Mesendoderm (in vitro differentiated cells): ENCODE data around the gene POLR1B.

ENCODE experiments used
- DNase-seq: peaks from one replicate; pipeline ENCODE4 v3.0.0; 2013
- H2AK5ac ChIP-seq: 2 replicates; pipeline ENCODE4 v1.6.1; 2013; ENCODE audit warnings: low read length, inconsistent platforms
- H2BK120ac ChIP-seq: 2 replicates; pipeline ENCODE4 v1.6.1; 2013; ENCODE audit warnings: low read depth, mild to moderate bottlenecking, low read length, moderate library complexity, mixed read lengths
- H2BK15ac ChIP-seq: replicated peaks from 2 replicates; pipeline ENCODE4 v1.6.1; 2013; ENCODE audit warnings: low read depth, mild to moderate bottlenecking, moderate library complexity
- H2BK5ac ChIP-seq: 2 replicates; pipeline ENCODE4 v1.6.1; 2013; ENCODE audit warnings: low read length, inconsistent platforms
- H3K18ac ChIP-seq: 2 replicates; pipeline ENCODE4 v1.6.1; 2013; ENCODE audit warnings: mild to moderate bottlenecking, low read length, mixed read lengths
- H3K23ac ChIP-seq: one replicate; pipeline ENCODE4 v1.6.1; 2013; ENCODE audit warnings: low read length
- H3K27ac ChIP-seq: 2 replicates; pipeline ENCODE4 v1.5.1; 2013; ENCODE audit warnings: low read depth, mild to moderate bottlenecking, inconsistent platforms, low read length, moderate library complexity
- H3K27me3 ChIP-seq: 2 replicates; pipeline ENCODE4 v1.6.1; 2013; ENCODE audit warnings: low read length, control low read depth, mild to moderate bottlenecking, inconsistent platforms; ENCODE audit not compliant: insufficient read depth, poor library complexity
- H3K36me3 ChIP-seq: 2 replicates; pipeline ENCODE4 v1.6.1; 2013; ENCODE audit warnings: low read length, inconsistent platforms; ENCODE audit not compliant: control insufficient read depth, insufficient read depth
- H3K4ac ChIP-seq: one replicate; pipeline ENCODE4 v1.6.1; 2013; ENCODE audit warnings: low read depth, mild to moderate bottlenecking, low read length, moderate library complexity
- H3K4me1 ChIP-seq: 2 replicates; pipeline ENCODE4 v1.6.1; 2013; ENCODE audit warnings: low read depth, low read length, inconsistent platforms; ENCODE audit not compliant: control insufficient read depth
- H3K4me2 ChIP-seq: 2 replicates; pipeline ENCODE4 v1.6.1; 2013; ENCODE audit warnings: low read length
- H3K4me3 ChIP-seq: 2 replicates; pipeline ENCODE4 v1.5.1; 2013; ENCODE audit warnings: mild to moderate bottlenecking, low read length
- H3K56ac ChIP-seq: one replicate; pipeline ENCODE4 v1.6.1; 2013; ENCODE audit warnings: low read length
- H3K79me1 ChIP-seq: 2 replicates; pipeline ENCODE4 v1.6.1; 2013; ENCODE audit warnings: low read length, inconsistent platforms
- H3K79me2 ChIP-seq: 2 replicates; pipeline ENCODE4 v1.6.1; 2013; ENCODE audit warnings: mild to moderate bottlenecking, low read length; ENCODE audit not compliant: control insufficient read depth, insufficient read depth
- H3K9ac ChIP-seq: 2 replicates; pipeline ENCODE4 v1.6.1; 2013; ENCODE audit warnings: low read length, inconsistent platforms
- H4K5ac ChIP-seq: one replicate; pipeline ENCODE4 v1.6.1; 2013; ENCODE audit warnings: low read length
- H4K8ac ChIP-seq: one replicate; pipeline ENCODE4 v1.6.1; 2013; ENCODE audit warnings: low read depth, mild to moderate bottlenecking, control low read depth, low read length, moderate library complexity
- WGBS: extraction: QIAGEN DNeasy Blood & Tissue Kit; methylation state at CpG from one replicate; pipeline ENCODE4 v1.1.7; 2013; ENCODE audit warnings: low lambda C conversion rate, missing lambda C conversion rate; ENCODE audit not compliant: insufficient coverage; ENCODE audit errors: extremely low coverage; 5-methylcytosine and 5-hydroxymethylcytosine counted together

Gene POLR1B

GRCh38 chr2:112621790-112622527 lies 79.7 kb downstream of the POLR1B start:
- no peak overlapping the region for H2AK5ac ChIP-seq
- H2BK15ac ChIP-seq: no peak overlapping the region
- H3K36me3 ChIP-seq: no peaks in the 10 kb centered on the region
- no peak overlapping the region for H3K4ac ChIP-seq
- peak overlapping the region; percentile 56 for H3K23ac ChIP-seq
- no peaks in the 10 kb centered on the region for H3K4me1 ChIP-seq
- no peak overlapping the region for H3K27ac ChIP-seq
- H3K9ac ChIP-seq: no peak overlapping the region
- no peak overlapping the region for H4K5ac ChIP-seq
- no peaks in the 10 kb centered on the region for H3K79me2 ChIP-seq
- no peak overlapping the region for H2BK5ac ChIP-seq
- H2BK120ac ChIP-seq: no peak overlapping the region
- H3K18ac ChIP-seq: no peak overlapping the region
- no CpG with 5 or more reads among the region's 22 CpGs for WGBS
- no peak for DNase-seq
- H3K56ac ChIP-seq: no peak overlapping the region
- H3K79me1 ChIP-seq: no peaks in the 10 kb centered on the region
- no peak overlapping the region for H3K4me2 ChIP-seq
- H4K8ac ChIP-seq: no peak overlapping the region
- no peak overlapping the region for H3K4me3 ChIP-seq
- no peaks in the 10 kb centered on the region for H3K27me3 ChIP-seq

DNA sequence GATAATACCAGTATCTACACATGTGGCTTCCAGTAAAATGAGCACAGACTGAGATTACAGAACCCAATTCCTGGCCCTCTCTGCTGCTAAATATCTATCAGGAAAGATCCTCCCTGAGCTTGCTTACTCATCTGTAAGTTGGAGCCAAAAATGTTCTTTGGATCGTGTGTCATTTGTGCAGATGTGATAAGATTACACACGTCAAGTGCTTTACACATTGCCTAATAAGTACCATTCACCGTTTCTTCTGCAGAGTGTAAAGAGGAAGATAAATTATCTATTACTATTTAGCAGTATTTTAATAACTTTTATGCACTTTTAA lies 80.2 kb downstream of the POLR1B start:
- H2AK5ac ChIP-seq: no peak overlapping the region
- H3K4me1 ChIP-seq: no peaks in the 10 kb centered on the region
- no CpG with 5 or more reads among the region's 3 CpGs for WGBS

DNA sequence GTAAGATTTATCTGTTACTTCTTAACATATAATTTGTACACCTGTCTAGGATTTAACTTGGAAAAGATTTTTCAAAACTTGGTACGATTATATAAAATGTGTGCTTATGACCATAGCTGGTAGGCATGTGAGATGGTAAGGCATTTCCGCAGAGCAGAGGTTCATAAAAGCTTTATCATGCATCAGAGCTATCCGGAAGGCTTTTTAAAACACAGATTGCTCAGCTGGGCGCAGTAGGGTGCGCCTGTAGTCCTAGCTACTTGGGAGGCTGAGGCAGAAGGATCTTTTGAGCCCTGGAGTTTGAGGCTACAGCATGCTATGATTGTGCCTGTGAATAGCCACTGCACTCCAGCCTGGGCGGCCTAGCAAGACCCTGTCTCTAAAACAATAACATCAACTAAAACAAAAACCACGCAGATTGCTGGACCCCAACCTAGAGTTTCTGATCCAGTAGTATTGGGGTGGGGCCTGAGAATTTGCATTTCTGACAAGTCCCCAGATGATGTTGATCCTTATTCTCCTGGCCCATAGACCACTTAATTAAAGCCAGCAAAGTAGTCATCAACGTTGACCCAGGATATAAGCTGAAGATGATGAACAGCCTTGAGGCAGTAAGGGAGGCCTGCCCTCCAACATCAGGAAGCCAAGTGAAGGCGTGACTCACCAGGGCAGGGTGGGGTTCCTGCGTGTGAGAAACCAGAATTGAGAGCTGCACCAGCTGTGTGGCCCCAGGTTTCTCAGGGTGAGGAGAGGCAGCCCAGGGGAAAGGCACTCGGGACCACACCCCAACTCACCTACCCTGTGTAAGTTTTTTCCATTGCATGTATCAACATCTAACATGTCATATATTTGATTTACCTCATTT lies 81.9 kb downstream of the POLR1B start:
- no peak overlapping the region for H4K8ac ChIP-seq
- no peak overlapping the region for H3K23ac ChIP-seq
- no peak for DNase-seq
- no peak overlapping the region for H2BK15ac ChIP-seq
- H3K56ac ChIP-seq: no peak overlapping the region
- H3K9ac ChIP-seq: no peak overlapping the region
- H3K4ac ChIP-seq: no peak overlapping the region
- H2BK120ac ChIP-seq: no peak overlapping the region
- no CpG with 5 or more reads among the region's 11 CpGs for WGBS
- H3K27ac ChIP-seq: no peak overlapping the region
- H3K4me3 ChIP-seq: no peak overlapping the region
- H3K79me2 ChIP-seq: no peaks in the 10 kb centered on the region
- H3K36me3 ChIP-seq: no peaks in the 10 kb centered on the region
- no peaks in the 10 kb centered on the region for H3K79me1 ChIP-seq
- H3K18ac ChIP-seq: no peak overlapping the region
- H2AK5ac ChIP-seq: no peak overlapping the region
- no peaks in the 10 kb centered on the region for H3K4me1 ChIP-seq
- no peak overlapping the region for H4K5ac ChIP-seq
- H2BK5ac ChIP-seq: no peak overlapping the region
- no peak overlapping the region for H3K4me2 ChIP-seq
- no peaks in the 10 kb centered on the region for H3K27me3 ChIP-seq

More for the DNA sequence above, 80.2 kb downstream of the POLR1B start:
- H3K18ac ChIP-seq: no peak overlapping the region
- no peak overlapping the region for H2BK120ac ChIP-seq
- no peak overlapping the region for H2BK5ac ChIP-seq
- no peak for DNase-seq
- H2BK15ac ChIP-seq: no peak overlapping the region
- no peak overlapping the region for H4K8ac ChIP-seq
- H3K27me3 ChIP-seq: no peaks in the 10 kb centered on the region
- no peak overlapping the region for H4K5ac ChIP-seq
- H3K4ac ChIP-seq: no peak overlapping the region
- no peak overlapping the region for H3K4me3 ChIP-seq
- H3K56ac ChIP-seq: no peak overlapping the region
- no peaks in the 10 kb centered on the region for H3K36me3 ChIP-seq
- H3K79me2 ChIP-seq: no peaks in the 10 kb centered on the region
- no peaks in the 10 kb centered on the region for H3K79me1 ChIP-seq
- H3K4me2 ChIP-seq: no peak overlapping the region
- H3K23ac ChIP-seq: peak overlapping the region; percentile 56
- H3K9ac ChIP-seq: no peak overlapping the region
- no peak overlapping the region for H3K27ac ChIP-seq

- WGBS: no CpG with 5 or more reads among the region's 7 CpGs
- Histone ChIP-seq H3K23ac (no peak overlapping the region), H2BK120ac (no peak overlapping the region), H3K4me2 (no peak overlapping the region), H3K79me1 (no peaks in the 10 kb centered on the region), H3K18ac (no peak overlapping the region), H4K5ac (no peak overlapping the region), H3K56ac (no peak overlapping the region), H3K9ac (no peak overlapping the region), H3K4me1 (peaks cover 7% of the 10 kb centered on the region), H3K27me3 (no peaks in the 10 kb centered on the region), H3K4me3 (no peak overlapping the region), H3K27ac (no peak overlapping the region), H3K36me3 (no peaks in the 10 kb centered on the region), H2BK15ac (no peak overlapping the region), H4K8ac (no peak overlapping the region), H2AK5ac (no peak overlapping the region), H3K79me2 (no peaks in the 10 kb centered on the region), H3K4ac (no peak overlapping the region), H2BK5ac (no peak overlapping the region)
- no peak for DNase-seq
Observed at GRCh38 chr2:112625474-112626114, 83.3 kb downstream of the POLR1B start.

- Histone ChIP-seq H3K4me1 (peaks cover 12% of the 10 kb centered on the region), H3K4ac (no peak overlapping the region), H3K9ac (no peak overlapping the region), H3K79me2 (no peaks in the 10 kb centered on the region), H3K18ac (no peak overlapping the region), H2BK5ac (no peak overlapping the region), H3K27me3 (no peaks in the 10 kb centered on the region), H4K5ac (no peak overlapping the region), H3K4me2 (no peak overlapping the region), H3K4me3 (no peak overlapping the region), H3K79me1 (no peaks in the 10 kb centered on the region), H3K27ac (no peak overlapping the region), H2AK5ac (no peak overlapping the region), H2BK15ac (no peak overlapping the region), H2BK120ac (no peak overlapping the region), H3K56ac (no peak overlapping the region), H4K8ac (no peak overlapping the region), H3K36me3 (no peaks in the 10 kb centered on the region), H3K23ac (no peak overlapping the region)
- peak; percentile 58 for DNase-seq
- WGBS: no CpG with 5 or more reads among the region's 7 CpGs
Observed at GRCh38 chr2:112626604-112627059, 84.4 kb downstream of the POLR1B start.
